Endothelial cell (in vitro differentiated cells): ENCODE measurements around the gene PSME3IP1. TPM values are rescaled to one million over a fixed set of nuclear protein-coding genes. Genes with fewer than 3 reads are reported as not detected.

Experiments
- DNase-seq: peaks from one replicate; pipeline ENCODE4 v3.0.0; 2021; ENCODE audit warnings: low spot score
- H3K27ac Mint-ChIP-seq: one replicate; pipeline ENCODE4 v1.8.0; 2021; ENCODE audit warnings: mixed read lengths, inconsistent platforms; ENCODE audit not compliant: unreplicated experiment
- H3K27me3 Mint-ChIP-seq: one replicate; pipeline ENCODE4 v1.8.0; 2021; ENCODE audit warnings: mild to moderate bottlenecking, moderate library complexity, mixed read lengths, inconsistent platforms; ENCODE audit not compliant: unreplicated experiment
- H3K36me3 Mint-ChIP-seq: one replicate; pipeline ENCODE4 v1.8.0; 2021; ENCODE audit warnings: mild to moderate bottlenecking, low read depth, mixed read lengths, inconsistent platforms; ENCODE audit not compliant: unreplicated experiment
- H3K4me1 Mint-ChIP-seq: one replicate; pipeline ENCODE4 v1.8.0; 2021; ENCODE audit warnings: mild to moderate bottlenecking, mixed read lengths, inconsistent platforms; ENCODE audit not compliant: unreplicated experiment
- H3K4me3 Mint-ChIP-seq: one replicate; pipeline ENCODE4 v1.8.0; 2021; ENCODE audit warnings: mild to moderate bottlenecking, mixed read lengths, inconsistent platforms; ENCODE audit not compliant: unreplicated experiment
- H3K9me3 Mint-ChIP-seq: one replicate; pipeline ENCODE4 v1.8.0; 2021; ENCODE audit warnings: mixed read lengths, inconsistent platforms; ENCODE audit not compliant: unreplicated experiment
- CTCF ChIP-seq: fragments of 200-600 bp; sonication (generic); IDR thresholded peaks from one replicate; pipeline ENCODE4 v1.5.0; 2021; ENCODE audit warnings: antibody characterized with exemption; ENCODE audit not compliant: unreplicated experiment
- total RNA-seq: library from RNA; stranded (reverse); fragmentation: NEBNext Ultra II Directional; extraction: Animal tissue kit (Norgen Biotek cat#: 25700); gene quantifications from one replicate; pipeline ENCODE4 v1.2.1, GENCODE V29; 2021; ENCODE audit not compliant: unreplicated experiment

The PSME3IP1 gene
- total RNA-seq, 1 donor from 2014 or later = 84.8 TPM

GRCh38 chr16:57123216-57123973 lies 62.4 kb downstream of the PSME3IP1 start:
- TF ChIP-seq CTCF = no peak
- H3K9me3 Mint-ChIP-seq = no peaks in the 10 kb centered on the region
- H3K4me1 Mint-ChIP-seq = no peaks in the 10 kb centered on the region
- H3K27me3 Mint-ChIP-seq = peaks cover 5% of the 10 kb centered on the region
- no peak for DNase-seq
- peak overlapping the region; percentile 72 for H3K4me3 Mint-ChIP-seq
- H3K27ac Mint-ChIP-seq = no peak overlapping the region
- peaks cover 56% of the 10 kb centered on the region for H3K36me3 Mint-ChIP-seq

GRCh38 chr16:57118461-57119084 lies 67.3 kb downstream of the PSME3IP1 start:
- Mint-ChIP-seq H3K4me3 (peak overlapping the region; percentile 81), H3K36me3 (peaks cover 37% of the 10 kb centered on the region), H3K9me3 (no peaks in the 10 kb centered on the region), H3K27ac (peak overlapping the region; percentile 41), H3K27me3 (peaks cover 5% of the 10 kb centered on the region), H3K4me1 (no peaks in the 10 kb centered on the region)
- no peak for TF ChIP-seq CTCF
- no peak for DNase-seq

- peak overlapping the region; percentile 15 for H3K4me3 Mint-ChIP-seq
- peaks cover 16% of the 10 kb centered on the region for H3K36me3 Mint-ChIP-seq
- H3K4me1 Mint-ChIP-seq = no peaks in the 10 kb centered on the region
- peaks cover 5% of the 10 kb centered on the region for H3K27me3 Mint-ChIP-seq
- no peak overlapping the region for H3K27ac Mint-ChIP-seq
- H3K9me3 Mint-ChIP-seq = no peaks in the 10 kb centered on the region
- DNase-seq = no peak
- no peak for TF ChIP-seq CTCF
These were observed 70.2 kb downstream of the PSME3IP1 start for GRCh38 chr16:57115514-57116182.

- no peaks in the 10 kb centered on the region for H3K9me3 Mint-ChIP-seq
- DNase-seq = no peak
- H3K4me3 Mint-ChIP-seq = no peak overlapping the region
- peaks cover 5% of the 10 kb centered on the region for H3K27me3 Mint-ChIP-seq
- no peaks in the 10 kb centered on the region for H3K4me1 Mint-ChIP-seq
- no peak for TF ChIP-seq CTCF
- H3K27ac Mint-ChIP-seq = no peak overlapping the region
- H3K36me3 Mint-ChIP-seq = peaks cover 16% of the 10 kb centered on the region
These were observed 70.7 kb downstream of the PSME3IP1 start for GRCh38 chr16:57115168-57115513.

- DNase-seq = no peak
- Mint-ChIP-seq H3K36me3 (peaks cover 16% of the 10 kb centered on the region), H3K4me1 (no peaks in the 10 kb centered on the region), H3K27me3 (peaks cover 5% of the 10 kb centered on the region), H3K9me3 (no peaks in the 10 kb centered on the region), H3K4me3 (no peak overlapping the region), H3K27ac (no peak overlapping the region)
- TF ChIP-seq CTCF = no peak
These were observed 72.2 kb downstream of the PSME3IP1 start for GRCh38 chr16:57113664-57114063.
